Measurements from ENCODE around the gene SPAAR.

The SPAAR gene

GRCh38 chr9:35954942-35955546 is 45.8 kb downstream of the SPAAR start:
- TF ChIP-seq FOXP2 (optimal IDR thresholded peaks at IDR 0.05; ENCODE audit: borderline replicate concordance, extremely low read depth, extremely low read length, insufficient read depth) (no peak), SIN3A (IDR thresholded peaks at IDR 0.05; ENCODE audit: borderline replicate concordance, insufficient read depth, low read length) (no peak)

- TF ChIP-seq FOXP2 (optimal IDR thresholded peaks at IDR 0.05; ENCODE audit: borderline replicate concordance, extremely low read depth, extremely low read length, insufficient read depth), result no peak
- no peak for TF ChIP-seq SIN3A (IDR thresholded peaks at IDR 0.05; ENCODE audit: borderline replicate concordance, insufficient read depth, low read length)
- no peak for TF ChIP-seq POLR2AphosphoS5 (IDR thresholded peaks at IDR 0.05; ENCODE audit: low read depth, low read length)
- TF ChIP-seq TAF1 (IDR thresholded peaks at IDR 0.05; ENCODE audit: borderline replicate concordance, insufficient read depth, low read length), result no peak
- TF ChIP-seq REST (IDR thresholded peaks at IDR 0.05; ENCODE audit: insufficient read depth in 1 of 2, low read depth in 2 of 2, low read length in 2 of 2), result no peak
Observed at GRCh38 chr9:35956651-35957050, 47.4 kb downstream of the SPAAR start.

GRCh38 chr9:35958104-35958837 is 49.0 kb downstream of the SPAAR start, which contains the start of gene OR2S2:
Gene OR2S2 (minus strand): TSS chr9:35958154. CDS start chr9:35958098, 56 bp downstream.
- TF ChIP-seq POLR2AphosphoS5 (IDR thresholded peaks at IDR 0.05; ENCODE audit: low read depth, low read length) (no peak), SIN3A (IDR thresholded peaks at IDR 0.05; ENCODE audit: borderline replicate concordance, insufficient read depth, low read length) (no peak)

- no peak for TF ChIP-seq SIN3A (IDR thresholded peaks at IDR 0.05; ENCODE audit: borderline replicate concordance, insufficient read depth, low read length)
- TF ChIP-seq REST (IDR thresholded peaks at IDR 0.05; ENCODE audit: insufficient read depth in 1 of 2, low read depth in 2 of 2, low read length in 2 of 2), result no peak
- no peak for TF ChIP-seq TAF1 (IDR thresholded peaks at IDR 0.05; ENCODE audit: borderline replicate concordance, insufficient read depth, low read length)
- TF ChIP-seq FOXP2 (optimal IDR thresholded peaks at IDR 0.05; ENCODE audit: borderline replicate concordance, extremely low read depth, extremely low read length, insufficient read depth), result no peak
- TF ChIP-seq POLR2AphosphoS5 (IDR thresholded peaks at IDR 0.05; ENCODE audit: low read depth, low read length), result no peak
Observed at GRCh38 chr9:35960039-35960655, 50.9 kb downstream of the SPAAR start.
